NK-92 treated with Interleukin-12 subunit alpha and Interleukin-12 subunit beta, amount 100 ng/mL, for 24 hours (cell line): ENCODE data around the gene PANK3.
"Not testable (repeated sequence)": the region's sequence is repeated elsewhere in the genome, so short reads cannot be mapped to it uniquely, and the experiment has no call there.

Source experiments
- DNase-seq: peaks from one replicate; lab custom pipeline; 2025; lab: John Stamatoyannopoulos, UW

PANK3 gene

GRCh38 chr5:168578538-168579487 is at the start of gene PANK3:
PANK3 (minus strand) TSS chr5:168579368; CDS start chr5:168579283, 85 bp downstream.
- no peak for DNase-seq

GRCh38 chr5:168624850-168625364 is 45.7 kb upstream of the PANK3 start:
- DNase-seq, result no peak

GRCh38 chr5:168620807-168621206 is 41.6 kb upstream of the PANK3 start:
- no peak for DNase-seq

GRCh38 chr5:168614661-168615060 is 35.5 kb upstream of the PANK3 start:
- DNase-seq, result no peak

GRCh38 chr5:168613996-168614395 is 34.8 kb upstream of the PANK3 start:
- DNase-seq, result no peak

- no peak for DNase-seq
These were observed 34.2 kb upstream of the PANK3 start for GRCh38 chr5:168613396-168613795.

- DNase-seq, result no peak
These were observed 33.8 kb upstream of the PANK3 start for GRCh38 chr5:168612996-168613395.

GRCh38 chr5:168612123-168612522 is 33.0 kb upstream of the PANK3 start:
- no peak for DNase-seq

GRCh38 chr5:168611165-168611564 is 32.0 kb upstream of the PANK3 start:
- no peak for DNase-seq

- no peak for DNase-seq
These were observed 30.8 kb upstream of the PANK3 start for GRCh38 chr5:168609806-168610482.

- no peak for DNase-seq
These were observed 29.7 kb upstream of the PANK3 start for GRCh38 chr5:168608821-168609220.

- no peak for DNase-seq
These were observed 29.2 kb upstream of the PANK3 start for GRCh38 chr5:168608386-168608785.

- no peak for DNase-seq
These were observed 28.8 kb upstream of the PANK3 start for GRCh38 chr5:168607946-168608345.

GRCh38 chr5:168606562-168606961 is 27.4 kb upstream of the PANK3 start:
- no peak for DNase-seq

GRCh38 chr5:168604436-168604835 is 25.3 kb upstream of the PANK3 start:
- no peak for DNase-seq

- no peak for DNase-seq
These were observed 24.6 kb upstream of the PANK3 start for GRCh38 chr5:168603746-168604145.

GRCh38 chr5:168602517-168602916 is 23.3 kb upstream of the PANK3 start:
- no peak for DNase-seq

- DNase-seq, result no peak
These were observed 22.8 kb upstream of the PANK3 start for GRCh38 chr5:168601972-168602371.

GRCh38 chr5:168600409-168600808 is 21.2 kb upstream of the PANK3 start:
- no peak for DNase-seq

GRCh38 chr5:168599826-168600225 is 20.7 kb upstream of the PANK3 start:
- no peak for DNase-seq

- DNase-seq, result no peak
These were observed 19.5 kb upstream of the PANK3 start for GRCh38 chr5:168598639-168599038.

- DNase-seq, result no peak
These were observed 17.8 kb upstream of the PANK3 start for GRCh38 chr5:168596927-168597326.

- DNase-seq, result not testable (repeated sequence)
These were observed 17.0 kb upstream of the PANK3 start for GRCh38 chr5:168596122-168596521.
